SKM-1 treated with dmso at 0.1 percent for 144 hours (cell line): ENCODE measurements around the gene C5.

Experiments
- DNase-seq: peaks from one replicate; lab custom pipeline; 2025; ENCODE audit not compliant: unreplicated experiment; lab: John Stamatoyannopoulos, UW

Gene C5

GRCh38 chr9:120914396-120914795 is 135.7 kb downstream of the C5 start:
- no peak for DNase-seq

- no peak for DNase-seq
Measured at GRCh38 chr9:120913647-120914264, 136.3 kb downstream of the C5 start.

- no peak for DNase-seq
Measured at GRCh38 chr9:120912958-120913646, 137.0 kb downstream of the C5 start.

- no peak for DNase-seq
Measured at GRCh38 chr9:120911295-120911837, 138.7 kb downstream of the C5 start.

GRCh38 chr9:120910643-120911042 is 139.4 kb downstream of the C5 start:
- DNase-seq: no peak

GRCh38 chr9:120909904-120910303 is 140.2 kb downstream of the C5 start:
- no peak for DNase-seq

- no peak for DNase-seq
Measured at GRCh38 chr9:120905315-120906164, 144.5 kb downstream of the C5 start.

- DNase-seq: no peak
Measured at GRCh38 chr9:120904978-120905301, 145.1 kb downstream of the C5 start.

- no peak for DNase-seq
Measured at GRCh38 chr9:120904061-120904977, 145.8 kb downstream of the C5 start.

GRCh38 chr9:120902569-120903535 is 147.2 kb downstream of the C5 start:
- DNase-seq: no peak
